Sigmoid colon (tissue), 7 donors: Measurements from ENCODE around the gene CCL4. TPM values are rescaled to one million over a fixed set of nuclear protein-coding genes. Genes with fewer than 3 reads are reported as not detected.
"Not testable (repeated sequence)": the region's sequence is repeated elsewhere in the genome, so short reads cannot be mapped to it uniquely, and the experiment has no call there.

Source experiments
- DNase-seq: peaks from one replicate; pipeline ENCODE4 v3.0.0-alpha.2; 2019
- H3K27ac ChIP-seq, 4 donors: fragments of 200-600 bp; sonication (generic); one replicate each; pipeline ENCODE4 v1.5.1; 2016 to 2019; ENCODE audit warnings: mild to moderate bottlenecking in 1 of 4
- H3K27me3 ChIP-seq, 3 donors: fragments of 200-600 bp; sonication (generic); one replicate each; pipeline ENCODE4 v1.5.1; 2019; ENCODE audit warnings: mild to moderate bottlenecking in 1 of 3
- H3K36me3 ChIP-seq, 4 donors: fragments of 200-600 bp; sonication (generic); one replicate each; pipeline ENCODE4 v1.5.1; 2016 to 2019
- H3K4me1 ChIP-seq, 4 donors: fragments of 200-600 bp; sonication (generic); one replicate each; pipeline ENCODE4 v1.5.1; 2017 to 2019
- H3K4me3 ChIP-seq, 4 donors: fragments of 200-600 bp; sonication (generic); one replicate each; pipeline ENCODE4 v1.5.1; 2017 to 2019; ENCODE audit warnings: mild to moderate bottlenecking in 2 of 4, moderate library complexity in 1 of 4
- H3K9me3 ChIP-seq, 4 donors: fragments of 200-600 bp in 3 of 4; sonication (generic) in 3 of 4; one replicate each; pipeline versions ENCODE4 v1.5.1 to v1.6.1; 2013 to 2019
- CTCF ChIP-seq, 4 experiments: fragments of 450-650 bp in 3 of 4; fragments of 200-600 bp in 1 of 4; IDR thresholded peaks; one replicate each; pipeline ENCODE4 v1.5.1; 2016 to 2019; ENCODE audit warnings: antibody characterized with exemption in 4 of 4, mild to moderate bottlenecking in 3 of 4, moderate library complexity in 2 of 4
- EP300 ChIP-seq, 4 donors: sonication (generic); formaldehyde crosslinking; IDR thresholded peaks; one replicate each; pipeline ENCODE4 v1.6.1; 2017; ENCODE audit warnings: antibody characterized with exemption in 4 of 4
- POLR2A ChIP-seq, 2 donors: fragments of 450-650 bp; IDR thresholded peaks; one replicate each; pipeline ENCODE4 v1.6.1; 2016; ENCODE audit warnings: antibody characterized with exemption in 2 of 2, mild to moderate bottlenecking in 2 of 2, moderate library complexity in 2 of 2
- POLR2AphosphoS5 ChIP-seq, 4 donors: sonication (generic); formaldehyde crosslinking; IDR thresholded peaks; one replicate each; pipeline ENCODE4 v1.6.1; 2017; ENCODE audit warnings: antibody characterized with exemption in 4 of 4
- WGBS, 2 donors: extraction: QIAGEN DNeasy Blood & Tissue Kit; methylation state at CpG; one replicate each; pipeline ENCODE4 v1.1.7; 2013; 5-methylcytosine and 5-hydroxymethylcytosine counted together
- intact Hi-C: fragments of 100-400 bp; cut with DNase I; formaldehyde crosslinking; loops from one replicate; pipeline ENCODE4 v1.15.1; 2023
- polyA plus RNA-seq, 3 donors: library from polyadenylated mRNA; stranded (reverse); fragments of 200-250 nt; gene quantifications; one replicate each; pipeline ENCODE4 v1.2.3, GENCODE V29; 2013
- total RNA-seq, 4 donors: library from RNA; depleted of rRNA; stranded (reverse); fragments of >200 nt; gene quantifications; one replicate each; pipeline ENCODE4 v1.1.0, GENCODE V29; 2016
- donor health status: healthy with polysubstance abuse.
- donor health status: Bipolar disorder and iron deficiency.
- donor health status: healthy.

The CCL4 gene
- total and polyA plus RNA-seq, 7 donors: 0.16 to 12.7 (median 3.0) TPM; not detected in 1

DNA sequence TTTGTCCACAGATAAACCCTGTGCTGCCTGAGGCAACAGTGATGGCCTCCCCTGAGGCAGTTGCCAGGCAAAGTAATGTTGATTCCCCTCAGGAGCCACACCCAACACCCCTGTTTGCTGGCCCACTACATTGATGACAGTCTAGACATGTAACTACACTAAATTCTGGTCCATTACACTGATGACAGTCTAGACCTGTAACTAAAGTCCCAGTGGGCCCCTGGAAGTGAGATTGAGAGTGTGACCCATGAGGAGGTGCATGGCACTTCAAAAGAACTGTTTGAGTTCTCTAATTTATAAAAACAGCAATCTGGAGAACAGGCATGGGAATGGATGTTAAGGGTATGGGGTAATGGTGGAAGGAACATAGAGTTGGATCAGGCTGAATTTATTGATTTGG, 8.9 kb downstream of the CCL4 start:
- intact Hi-C loops: no loop called here
- Histone ChIP-seq H3K27ac (no peak overlapping the region), H3K4me3 (no peak overlapping the region), H3K9me3 (no peaks in the 10 kb centered on the region), H3K27me3 (no peaks in the 10 kb centered on the region), H3K36me3 (no peaks in the 10 kb centered on the region), H3K4me1 (no peaks in the 10 kb centered on the region)
- TF ChIP-seq CTCF (IDR thresholded peaks at IDR 0.05): no peak
- no peak for TF ChIP-seq EP300 (IDR thresholded peaks at IDR 0.05)
- no peak for TF ChIP-seq POLR2A (IDR thresholded peaks at IDR 0.05)
- no peak for DNase-seq

- H3K27ac ChIP-seq, H3K4me3 ChIP-seq, DNase-seq, H3K36me3 ChIP-seq, intact Hi-C loops, H3K9me3 ChIP-seq, H3K4me1 ChIP-seq, H3K27me3 ChIP-seq: not testable (repeated sequence)
- 83 to 92% methylated on average over 1 of the region's 1 CpG for WGBS, 2 donors
Measured at GRCh38 chr17:36113131-36113530, 9.5 kb downstream of the CCL4 start.

- DNase-seq, intact Hi-C loops, H3K9me3 ChIP-seq, H3K4me3 ChIP-seq, H3K27me3 ChIP-seq, H3K27ac ChIP-seq, H3K36me3 ChIP-seq, H3K4me1 ChIP-seq: not testable (repeated sequence)
- WGBS, 2 donors: 91 to 96% methylated on average over 5 of the region's 5 CpGs
Measured at GRCh38 chr17:36114971-36115648, 11.5 kb downstream of the CCL4 start.

GRCh38 chr17:36115649-36115977, 12.0 kb downstream of the CCL4 start:
- H3K4me3 ChIP-seq, DNase-seq, H3K27me3 ChIP-seq, intact Hi-C loops, H3K36me3 ChIP-seq, H3K27ac ChIP-seq, H3K9me3 ChIP-seq, H3K4me1 ChIP-seq: not testable (repeated sequence)

DNA sequence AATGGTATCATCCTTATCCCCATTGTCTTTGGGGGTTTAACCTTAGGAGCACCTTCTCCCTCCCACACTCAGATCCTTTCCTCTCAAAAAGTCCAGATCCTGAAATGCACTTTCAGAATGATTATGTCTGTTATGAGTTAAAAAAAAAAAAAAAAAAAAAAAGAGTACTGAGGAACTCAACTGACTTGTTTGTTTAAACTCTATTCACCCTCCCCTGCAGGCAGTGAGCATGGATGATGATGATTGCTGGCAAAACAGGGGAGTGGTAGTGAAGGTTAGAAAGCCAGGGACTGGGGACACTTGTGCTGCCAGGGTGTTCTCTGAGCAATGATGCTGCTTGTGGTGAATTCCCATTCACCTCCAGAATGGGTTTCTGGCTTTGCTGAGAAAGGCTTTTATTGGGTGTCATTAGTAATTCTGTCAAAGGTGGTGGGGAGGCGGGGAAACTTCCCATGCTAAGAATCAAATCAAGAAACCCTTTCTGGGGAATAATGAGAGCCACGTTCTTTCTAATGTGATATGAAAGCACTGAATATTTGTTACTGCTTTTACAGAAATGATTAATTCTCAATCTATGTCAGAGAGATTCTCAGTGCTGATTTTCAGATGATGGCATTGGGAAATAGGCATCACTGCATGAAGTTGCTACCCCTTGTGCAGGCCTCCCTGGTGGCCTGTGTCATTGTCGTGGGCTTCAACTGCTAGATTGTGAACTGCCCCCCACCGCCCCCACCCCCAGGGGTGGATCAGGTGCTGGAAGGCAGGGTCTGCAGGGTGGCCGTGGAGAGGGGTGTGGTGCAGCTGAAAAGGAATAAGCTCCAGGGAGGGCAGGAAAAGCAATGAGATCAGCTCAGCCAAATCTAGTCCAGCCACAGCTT, 14.1 kb downstream of the CCL4 start:
- no peak overlapping the region for H3K27ac ChIP-seq
- TF ChIP-seq POLR2AphosphoS5 (IDR thresholded peaks at IDR 0.05) (no peak), EP300 (IDR thresholded peaks at IDR 0.05) (no peak), CTCF (IDR thresholded peaks at IDR 0.05) (no peak), POLR2A (IDR thresholded peaks at IDR 0.05) (no peak)
- no peaks in the 10 kb centered on the region for H3K36me3 ChIP-seq
- 12 to 34% methylated on average over 5 of the region's 5 CpGs for WGBS, 2 donors
- H3K9me3 ChIP-seq: no peaks in the 10 kb centered on the region
- no peak overlapping the region for H3K4me3 ChIP-seq
- no peaks in the 10 kb centered on the region for H3K4me1 ChIP-seq
- intact Hi-C loops: no loop called here
- no peak for DNase-seq
- H3K27me3 ChIP-seq: no peaks in the 10 kb centered on the region

- no peaks in the 10 kb centered on the region for H3K27me3 ChIP-seq
- no peak overlapping the region for H3K27ac ChIP-seq
- no peaks in the 10 kb centered on the region for H3K4me1 ChIP-seq
- intact Hi-C loops: no loop called here
- H3K4me3 ChIP-seq: no peak overlapping the region
- 90 to 92% methylated on average over 12 of the region's 12 CpGs for whole genome bisulfite sequencing, 2 donors
- no peak for DNase-seq
- no peaks in the 10 kb centered on the region for H3K9me3 ChIP-seq
- no peak for TF ChIP-seq EP300 (IDR thresholded peaks at IDR 0.05)
- TF ChIP-seq POLR2A (IDR thresholded peaks at IDR 0.05): no peak
- no peak for TF ChIP-seq CTCF (IDR thresholded peaks at IDR 0.05)
- TF ChIP-seq POLR2AphosphoS5 (IDR thresholded peaks at IDR 0.05): no peak
- H3K36me3 ChIP-seq: no peaks in the 10 kb centered on the region
Measured at GRCh38 chr17:36118477-36119353, 15.1 kb downstream of the CCL4 start.
